SH-SY5Y (cell line): ENCODE results near the gene MIXL1.

Experiments used
- GATA2 ChIP-seq: IDR thresholded peaks from 2 replicates; pipeline ENCODE4 v1.6.1; 2011; ENCODE audit warnings: mild to moderate bottlenecking, low read depth, low read length
- GATA3 ChIP-seq: IDR thresholded peaks from 2 replicates; pipeline ENCODE4 v1.6.1; 2011; ENCODE audit warnings: low read depth, mild to moderate bottlenecking, low read length, moderate library complexity

GRCh38 chr1:226210571-226211176, 12.8 kb upstream of the MIXL1 start:
- TF ChIP-seq GATA2 (no peak), GATA3 (no peak)
